GM20000 (cell line): ENCODE measurements around the gene FMNL2.
"Not testable (repeated sequence)": the region's sequence is repeated elsewhere in the genome, so short reads cannot be mapped to it uniquely, and the experiment has no call there.

Experiments
- DNase-seq: peaks from one replicate; pipeline ENCODE4 v3.0.0; 2012; ENCODE audit warnings: low spot score
- TF ChIP-seq, protein P1 (sequence below): IDR thresholded peaks from 2 replicates; pipeline ENCODE4 v1.5.1; 2012; ENCODE audit warnings: mild to moderate bottlenecking, control low read depth; ENCODE audit errors: extremely low read depth, missing control alignments

Gene FMNL2

DNA sequence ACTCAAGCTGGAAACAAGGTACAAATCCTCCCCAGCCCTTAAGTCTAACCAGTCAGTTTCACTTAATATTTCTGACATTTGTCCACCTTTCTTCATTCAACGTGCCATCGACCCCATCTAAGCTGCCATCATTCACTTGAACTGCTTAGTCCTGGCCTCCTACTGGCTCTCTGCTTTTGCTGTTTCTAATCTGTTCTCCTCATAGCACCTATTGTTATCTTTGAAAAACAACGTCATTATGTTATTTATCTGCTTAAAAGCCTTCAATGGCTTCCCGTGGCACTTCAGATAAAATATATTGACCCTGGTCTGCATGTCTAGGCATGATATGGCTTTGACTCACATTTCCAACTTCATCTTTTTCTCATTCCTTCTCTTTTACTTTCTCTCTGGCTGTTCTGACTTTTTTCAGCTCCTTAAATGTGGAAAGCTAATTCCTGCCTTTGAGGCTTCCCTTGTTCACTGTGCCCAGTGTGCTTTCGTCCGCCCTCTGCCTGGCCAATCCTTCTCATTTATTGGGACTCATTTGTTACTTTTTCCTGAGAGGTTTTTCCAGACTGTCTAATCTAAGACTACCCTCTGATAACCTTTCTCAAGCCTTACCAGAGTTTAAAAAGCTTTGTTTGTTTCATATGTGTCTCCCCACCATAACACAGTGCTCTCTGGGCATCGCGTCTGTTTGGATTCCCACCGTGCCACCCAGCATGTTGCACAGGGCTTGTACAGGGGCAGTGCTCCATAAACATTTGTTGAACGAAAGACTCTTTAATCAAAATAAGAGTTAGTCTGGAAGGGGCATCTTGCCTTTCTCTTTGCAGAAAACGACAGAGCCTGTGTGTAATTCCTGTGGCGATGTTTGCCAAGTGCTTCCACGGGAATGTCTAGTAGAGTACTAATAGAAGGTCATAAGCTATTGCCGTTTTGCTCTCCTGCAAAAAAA lies 183.9 kb downstream of the FMNL2 start:
- no peak for DNase-seq
- TF ChIP-seq, protein P1, sequence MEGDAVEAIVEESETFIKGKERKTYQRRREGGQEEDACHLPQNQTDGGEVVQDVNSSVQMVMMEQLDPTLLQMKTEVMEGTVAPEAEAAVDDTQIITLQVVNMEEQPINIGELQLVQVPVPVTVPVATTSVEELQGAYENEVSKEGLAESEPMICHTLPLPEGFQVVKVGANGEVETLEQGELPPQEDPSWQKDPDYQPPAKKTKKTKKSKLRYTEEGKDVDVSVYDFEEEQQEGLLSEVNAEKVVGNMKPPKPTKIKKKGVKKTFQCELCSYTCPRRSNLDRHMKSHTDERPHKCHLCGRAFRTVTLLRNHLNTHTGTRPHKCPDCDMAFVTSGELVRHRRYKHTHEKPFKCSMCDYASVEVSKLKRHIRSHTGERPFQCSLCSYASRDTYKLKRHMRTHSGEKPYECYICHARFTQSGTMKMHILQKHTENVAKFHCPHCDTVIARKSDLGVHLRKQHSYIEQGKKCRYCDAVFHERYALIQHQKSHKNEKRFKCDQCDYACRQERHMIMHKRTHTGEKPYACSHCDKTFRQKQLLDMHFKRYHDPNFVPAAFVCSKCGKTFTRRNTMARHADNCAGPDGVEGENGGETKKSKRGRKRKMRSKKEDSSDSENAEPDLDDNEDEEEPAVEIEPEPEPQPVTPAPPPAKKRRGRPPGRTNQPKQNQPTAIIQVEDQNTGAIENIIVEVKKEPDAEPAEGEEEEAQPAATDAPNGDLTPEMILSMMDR, result no peak

DNA sequence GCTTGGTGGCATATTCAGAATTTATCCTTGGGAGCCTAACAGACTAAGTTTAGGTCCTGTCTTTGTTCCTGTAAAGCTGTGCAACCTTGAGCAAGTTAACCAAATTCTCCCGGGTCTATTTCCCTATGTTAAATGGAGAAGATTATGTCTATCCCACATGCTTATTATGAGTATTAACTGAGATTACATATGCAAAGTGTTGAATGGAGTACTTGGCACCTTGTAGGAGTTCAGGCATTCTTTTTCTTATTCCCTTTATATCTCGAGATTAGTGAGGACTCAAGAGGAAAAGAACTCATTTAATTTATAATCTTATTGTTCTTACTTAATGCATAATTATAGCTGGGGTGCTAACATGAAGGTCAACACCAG lies 184.6 kb downstream of the FMNL2 start:
- TF ChIP-seq, protein P1, result no peak
- DNase-seq, result no peak

DNA sequence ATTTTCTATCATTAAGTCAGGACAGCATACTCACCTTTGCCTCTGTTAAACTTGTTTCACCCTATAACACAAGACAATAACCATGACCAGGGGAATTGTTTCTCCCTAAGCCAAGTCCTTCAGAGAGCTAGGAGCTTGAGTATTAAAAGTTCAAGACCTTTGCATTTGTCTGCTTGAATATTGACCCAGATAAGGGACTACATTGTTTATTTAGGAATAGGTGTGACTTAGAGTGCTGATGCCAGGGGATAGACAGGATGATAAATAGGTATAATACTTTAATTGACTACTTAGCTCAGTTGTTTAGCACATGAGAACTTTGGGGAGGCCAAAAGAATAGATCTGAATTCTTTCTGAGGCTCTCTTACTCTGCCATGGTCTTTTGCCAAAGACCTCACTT lies 185.8 kb downstream of the FMNL2 start:
- TF ChIP-seq, protein P1, result no peak
- DNase-seq, result no peak

DNA sequence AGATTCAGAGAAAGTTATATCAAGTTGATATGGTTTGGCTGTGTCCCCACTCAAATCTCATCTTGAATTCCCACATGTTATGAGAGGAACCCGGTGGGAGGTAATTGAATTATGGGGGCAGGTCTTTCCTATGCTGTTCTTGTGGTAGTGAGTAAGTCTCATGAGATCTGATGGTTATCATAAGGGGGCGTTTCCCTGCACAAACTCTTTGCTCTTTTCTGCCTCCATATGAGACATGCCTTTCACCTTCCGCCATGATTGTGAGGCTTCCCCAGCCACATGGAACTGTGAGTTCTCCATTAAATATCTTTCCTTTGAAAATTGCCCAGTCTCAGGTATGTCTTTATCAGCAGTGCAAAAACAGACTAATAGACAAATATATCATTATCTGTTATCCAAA lies 187.5 kb downstream of the FMNL2 start:
- DNase-seq, result not testable (repeated sequence)

DNA sequence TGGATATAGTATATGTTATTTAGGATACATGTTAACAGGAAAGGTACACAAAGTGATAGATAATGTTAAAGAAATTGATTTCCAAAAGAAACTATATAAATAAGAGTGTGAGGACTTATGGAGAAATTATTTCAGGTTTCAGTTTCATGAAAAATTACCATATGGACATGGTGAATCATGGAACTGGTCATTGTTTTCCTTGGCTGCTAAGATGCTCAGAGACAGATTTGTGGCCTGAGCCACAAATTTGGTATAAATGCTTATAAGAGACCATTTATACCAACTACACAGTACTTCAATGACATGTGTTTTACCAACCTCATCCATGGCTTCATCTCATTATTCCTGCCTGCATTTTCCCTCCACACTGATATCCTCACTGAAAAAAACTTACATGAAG lies 188.1 kb downstream of the FMNL2 start:
- TF ChIP-seq, protein P1, result no peak
- DNase-seq, result no peak

DNA sequence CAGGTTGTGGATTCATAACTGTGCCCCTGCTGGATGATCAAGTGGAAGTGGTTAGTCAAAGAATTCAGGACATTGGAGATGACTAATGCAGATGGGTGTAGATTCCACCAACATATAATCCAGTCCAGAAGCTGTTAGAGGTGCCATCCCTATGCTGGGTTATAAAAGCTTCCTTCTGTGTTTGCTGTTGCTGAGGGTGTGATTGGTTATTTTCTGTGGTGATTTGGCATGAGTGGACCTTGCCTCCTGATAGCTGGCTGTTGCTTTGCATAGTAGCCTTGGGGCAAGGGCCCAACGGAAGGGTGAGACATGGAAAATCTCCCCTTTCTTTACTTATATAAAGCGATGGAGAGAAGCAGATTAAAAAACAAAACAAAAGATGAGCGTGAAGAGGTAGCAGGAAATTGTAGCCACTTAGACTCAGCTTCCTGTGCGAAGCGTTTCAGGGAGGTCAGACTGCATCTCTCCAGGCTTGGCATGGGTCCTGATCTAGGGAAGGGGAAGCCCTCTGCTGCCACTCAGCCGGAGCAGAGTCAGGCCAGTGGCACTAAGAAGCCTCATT lies 190.4 kb downstream of the FMNL2 start:
- TF ChIP-seq, protein P1, result no peak
- no peak for DNase-seq

DNA sequence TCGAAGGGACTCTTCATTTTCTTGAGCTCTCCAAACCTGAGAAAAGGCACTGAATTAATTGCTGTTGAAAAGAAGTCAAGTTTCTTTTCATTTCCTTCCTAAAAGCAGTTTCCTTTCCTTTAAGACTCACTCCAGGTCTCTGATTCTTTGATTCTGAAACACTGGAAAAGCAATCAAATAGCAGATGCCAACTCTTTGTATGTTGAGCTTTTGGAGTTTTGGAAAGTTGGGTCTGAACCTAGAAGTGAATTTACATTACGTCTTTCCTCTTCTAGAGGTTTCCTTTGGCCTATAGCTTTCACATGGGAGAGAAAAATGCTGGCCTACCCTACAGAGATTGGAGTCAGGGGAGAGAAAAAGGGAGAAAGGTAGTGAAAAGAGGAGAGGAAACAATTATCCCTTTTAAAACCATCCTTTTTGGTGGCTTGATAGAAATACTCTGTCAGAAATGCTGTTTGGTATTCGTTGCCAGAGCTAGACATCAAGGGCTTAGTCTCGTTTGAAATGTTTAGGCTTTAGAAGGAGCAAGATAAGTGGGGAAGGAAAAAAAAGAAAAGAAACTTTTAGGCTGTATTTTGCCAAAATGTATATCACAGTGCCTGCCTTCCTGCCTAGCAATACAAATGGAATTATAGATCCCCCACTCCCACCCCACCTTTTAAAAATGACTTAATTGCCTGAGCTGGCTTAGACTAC lies 194.6 kb downstream of the FMNL2 start:
- DNase-seq, result no peak
- TF ChIP-seq, protein P1, result no peak
